HG03520 (cell line): ENCODE data around the gene ST6GAL1.
"Not testable (repeated sequence)": the region's sequence is repeated elsewhere in the genome, so short reads cannot be mapped to it uniquely, and the experiment has no call there.

Experiments
- ATAC-seq: cut with Tn5 transposase; IDR thresholded peaks from one replicate; pipeline ENCODE4 v1.9.1; 2021; ENCODE audit warnings: mild to moderate bottlenecking, moderate library complexity; ENCODE audit not compliant: unreplicated experiment

Gene ST6GAL1

GRCh38 chr3:186930143-186930640 is at the start of gene ST6GAL1:
Gene ST6GAL1, plus strand, starts transcription at chr3:186930526. Its CDS starts 112,178 bp downstream, at chr3:187042704.
- peak; percentile 58 for ATAC-seq

- no peak for ATAC-seq
These were observed 48.2 kb upstream of the ST6GAL1 start for GRCh38 chr3:186882150-186882524.

- ATAC-seq = no peak
These were observed 47.2 kb upstream of the ST6GAL1 start for GRCh38 chr3:186882881-186883685.

GRCh38 chr3:186883686-186884058 is 46.7 kb upstream of the ST6GAL1 start:
- no peak for ATAC-seq

- not testable (repeated sequence) for ATAC-seq
These were observed 45.5 kb upstream of the ST6GAL1 start for GRCh38 chr3:186884868-186885267.

- no peak for ATAC-seq
These were observed 43.9 kb upstream of the ST6GAL1 start for GRCh38 chr3:186886202-186886981.

- not testable (repeated sequence) for ATAC-seq
These were observed 42.8 kb upstream of the ST6GAL1 start for GRCh38 chr3:186887507-186887938.

- ATAC-seq = no peak
These were observed 41.8 kb upstream of the ST6GAL1 start for GRCh38 chr3:186888569-186888968.

- ATAC-seq = not testable (repeated sequence)
These were observed 40.6 kb upstream of the ST6GAL1 start for GRCh38 chr3:186889698-186890097.

- ATAC-seq = no peak
These were observed 39.4 kb upstream of the ST6GAL1 start for GRCh38 chr3:186890911-186891310.

- not testable (repeated sequence) for ATAC-seq
These were observed 37.3 kb upstream of the ST6GAL1 start for GRCh38 chr3:186893071-186893470.

- ATAC-seq = no peak
These were observed 34.9 kb upstream of the ST6GAL1 start for GRCh38 chr3:186895406-186895805.

- no peak for ATAC-seq
These were observed 34.3 kb upstream of the ST6GAL1 start for GRCh38 chr3:186896006-186896405.

GRCh38 chr3:186896875-186897274 is 33.5 kb upstream of the ST6GAL1 start:
- no peak for ATAC-seq

- no peak for ATAC-seq
These were observed 29.1 kb upstream of the ST6GAL1 start for GRCh38 chr3:186901135-186901734.

GRCh38 chr3:186902154-186902553 is 28.2 kb upstream of the ST6GAL1 start:
- no peak for ATAC-seq

GRCh38 chr3:186902713-186903112 is 27.6 kb upstream of the ST6GAL1 start:
- no peak for ATAC-seq

- ATAC-seq = not testable (repeated sequence)
These were observed 26.6 kb upstream of the ST6GAL1 start for GRCh38 chr3:186903676-186904075.

GRCh38 chr3:186907075-186907474 is 23.3 kb upstream of the ST6GAL1 start:
- not testable (repeated sequence) for ATAC-seq

- ATAC-seq = no peak
These were observed 21.1 kb upstream of the ST6GAL1 start for GRCh38 chr3:186909078-186909853.
